ENCODE results near the gene WNT3A. TPM values are rescaled to one million over a fixed set of nuclear protein-coding genes. Genes with fewer than 3 reads are reported as not detected.
"Not testable (repeated sequence)": the region's sequence is repeated elsewhere in the genome, so short reads cannot be mapped to it uniquely, and the experiment has no call there.

The WNT3A gene, protein sequence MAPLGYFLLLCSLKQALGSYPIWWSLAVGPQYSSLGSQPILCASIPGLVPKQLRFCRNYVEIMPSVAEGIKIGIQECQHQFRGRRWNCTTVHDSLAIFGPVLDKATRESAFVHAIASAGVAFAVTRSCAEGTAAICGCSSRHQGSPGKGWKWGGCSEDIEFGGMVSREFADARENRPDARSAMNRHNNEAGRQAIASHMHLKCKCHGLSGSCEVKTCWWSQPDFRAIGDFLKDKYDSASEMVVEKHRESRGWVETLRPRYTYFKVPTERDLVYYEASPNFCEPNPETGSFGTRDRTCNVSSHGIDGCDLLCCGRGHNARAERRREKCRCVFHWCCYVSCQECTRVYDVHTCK
- total RNA-seq = not detected in 2 replicates

- intact Hi-C loops (cut with micrococcal nuclease) = no loop called here
These were observed at the start of gene WNT3A for GRCh38 chr1:228006786-228007048. WNT3A (plus strand) TSS chr1:228006998; CDS start chr1:228007129, 131 bp downstream.

- intact Hi-C loops (cut with micrococcal nuclease) = no loop called here
These were observed 48.0 kb upstream of the WNT3A start for GRCh38 chr1:227958617-227959324.

DNA sequence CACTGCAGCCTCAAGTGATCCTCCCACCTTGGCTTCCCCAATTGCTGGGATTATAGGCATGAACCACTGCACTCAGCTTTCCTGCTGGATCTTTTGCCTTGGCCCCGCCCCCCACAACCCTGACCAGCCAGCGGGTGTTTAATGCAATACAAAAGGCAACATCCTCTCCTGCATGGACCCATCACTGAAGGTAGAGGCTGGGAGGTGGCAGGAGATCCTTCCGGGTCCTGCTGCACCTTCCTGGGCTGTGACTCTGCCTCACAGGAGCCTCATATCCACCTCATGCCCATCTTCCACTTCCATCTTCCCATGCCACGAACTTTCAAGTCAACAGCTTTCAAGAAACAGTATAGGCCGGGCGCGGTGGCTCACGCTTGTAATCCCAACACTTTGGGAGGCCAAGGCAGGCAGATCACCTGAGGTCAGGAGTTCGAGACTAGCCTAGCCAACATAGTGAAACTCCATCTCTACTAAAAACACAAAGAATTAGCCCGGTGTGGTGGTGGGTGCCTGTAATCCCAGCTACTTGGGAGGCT is 47.4 kb upstream of the WNT3A start:
- intact Hi-C loops (cut with micrococcal nuclease) = no loop called here

- intact Hi-C loops (cut with micrococcal nuclease) = no loop called here
These were observed 44.9 kb upstream of the WNT3A start for GRCh38 chr1:227961651-227962466.

- intact Hi-C loops (cut with micrococcal nuclease) = not testable (repeated sequence)
These were observed 40.1 kb upstream of the WNT3A start for GRCh38 chr1:227966733-227967132.

DNA sequence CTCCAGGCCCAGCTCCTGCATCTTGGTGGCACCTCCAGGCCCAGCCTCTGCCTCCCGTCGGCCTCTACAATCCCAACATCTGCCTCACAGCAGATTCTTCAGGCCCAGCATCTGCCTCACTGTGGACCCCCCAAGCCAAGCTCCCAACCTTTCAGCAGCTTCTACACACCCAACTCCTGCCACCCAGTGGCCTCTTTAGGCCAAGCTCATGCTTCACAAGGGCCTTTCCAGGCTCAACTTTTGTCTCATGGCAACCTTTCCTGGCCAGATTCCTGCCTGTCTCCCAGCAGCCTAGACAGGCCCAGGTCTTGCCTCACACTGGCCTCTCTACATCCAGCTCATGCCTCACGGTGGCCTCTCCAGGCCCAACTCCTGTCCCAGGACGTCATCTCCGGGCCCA is 39.0 kb upstream of the WNT3A start:
- intact Hi-C loops (cut with micrococcal nuclease) = not testable (repeated sequence)

- intact Hi-C loops (cut with micrococcal nuclease) = not testable (repeated sequence)
These were observed 36.5 kb upstream of the WNT3A start for GRCh38 chr1:227970076-227970995.

- intact Hi-C loops (cut with micrococcal nuclease) = not testable (repeated sequence)
These were observed 35.6 kb upstream of the WNT3A start for GRCh38 chr1:227971216-227971615.

GRCh38 chr1:227971643-227972282 is 35.0 kb upstream of the WNT3A start:
- intact Hi-C loops (cut with micrococcal nuclease) = not testable (repeated sequence)

GRCh38 chr1:227972283-227972679 is 34.5 kb upstream of the WNT3A start:
- intact Hi-C loops (cut with micrococcal nuclease) = not testable (repeated sequence)

- intact Hi-C loops (cut with micrococcal nuclease) = not testable (repeated sequence)
These were observed 33.9 kb upstream of the WNT3A start for GRCh38 chr1:227972843-227973374.

DNA sequence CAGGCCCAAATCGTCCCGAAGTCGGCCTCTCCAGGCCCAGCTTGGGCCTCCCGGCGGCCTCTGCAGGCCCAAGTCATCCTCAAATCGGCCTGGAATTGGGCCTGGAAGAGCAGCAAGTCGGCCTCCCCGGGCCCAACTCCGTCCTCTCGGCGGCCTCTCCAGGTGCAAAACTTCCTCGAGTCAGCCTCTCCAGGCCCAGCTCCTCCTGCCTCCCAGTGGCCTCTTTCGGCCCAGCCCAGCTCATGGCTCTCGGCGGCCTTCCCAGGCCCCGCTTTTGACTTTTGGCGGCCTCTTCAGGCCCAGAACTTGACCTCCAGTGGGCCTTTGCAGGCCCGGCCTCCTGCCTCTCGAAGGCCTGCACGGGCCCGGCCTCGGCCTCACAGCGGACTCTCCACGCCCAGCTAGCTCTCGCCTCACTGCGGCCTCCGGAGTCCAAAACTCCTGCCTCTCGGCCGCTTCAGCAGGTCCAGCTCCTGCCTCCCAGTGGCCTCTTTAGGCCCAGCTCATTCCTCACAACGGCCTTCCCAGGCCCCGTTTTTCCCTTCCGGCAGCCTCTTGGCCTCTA is 33.0 kb upstream of the WNT3A start:
- intact Hi-C loops (cut with micrococcal nuclease) = not testable (repeated sequence)

DNA sequence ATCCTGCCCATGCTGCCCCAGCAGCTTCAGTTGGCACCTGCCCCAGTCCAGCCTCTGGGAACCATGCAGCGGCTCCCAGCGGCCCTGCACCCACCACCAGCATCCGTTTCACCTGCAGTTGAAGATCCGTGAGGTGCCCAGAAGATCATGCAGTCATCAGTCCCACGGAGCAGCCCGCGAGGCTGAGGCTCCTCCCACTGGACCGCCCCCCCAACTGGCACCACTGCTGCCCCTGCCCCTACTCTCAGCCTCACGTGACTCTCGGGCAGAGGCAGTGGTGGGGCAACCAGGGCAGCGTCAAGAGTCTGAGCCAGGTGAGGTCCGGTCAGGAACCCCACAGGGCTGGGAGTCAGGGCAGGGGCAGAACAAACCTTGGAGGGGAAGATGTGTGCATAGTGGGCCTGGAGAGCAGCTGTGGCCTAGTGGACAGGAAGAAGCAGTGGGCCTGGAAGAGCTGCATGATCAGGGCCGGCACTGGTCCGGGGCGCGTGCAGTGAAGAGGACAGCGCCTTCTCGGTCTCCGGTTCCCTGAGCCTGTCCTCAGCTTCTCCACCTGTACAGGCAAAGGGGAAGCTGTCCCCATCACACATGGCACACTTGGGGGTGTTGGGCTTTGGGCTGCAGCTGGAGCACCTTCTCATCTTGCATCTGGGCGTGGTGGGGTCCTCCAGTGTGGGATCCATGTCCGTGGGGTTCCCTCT is 31.1 kb upstream of the WNT3A start:
- intact Hi-C loops (cut with micrococcal nuclease) = not testable (repeated sequence)

- intact Hi-C loops (cut with micrococcal nuclease) = no loop called here
These were observed 19.6 kb upstream of the WNT3A start for GRCh38 chr1:227987181-227987580.

DNA sequence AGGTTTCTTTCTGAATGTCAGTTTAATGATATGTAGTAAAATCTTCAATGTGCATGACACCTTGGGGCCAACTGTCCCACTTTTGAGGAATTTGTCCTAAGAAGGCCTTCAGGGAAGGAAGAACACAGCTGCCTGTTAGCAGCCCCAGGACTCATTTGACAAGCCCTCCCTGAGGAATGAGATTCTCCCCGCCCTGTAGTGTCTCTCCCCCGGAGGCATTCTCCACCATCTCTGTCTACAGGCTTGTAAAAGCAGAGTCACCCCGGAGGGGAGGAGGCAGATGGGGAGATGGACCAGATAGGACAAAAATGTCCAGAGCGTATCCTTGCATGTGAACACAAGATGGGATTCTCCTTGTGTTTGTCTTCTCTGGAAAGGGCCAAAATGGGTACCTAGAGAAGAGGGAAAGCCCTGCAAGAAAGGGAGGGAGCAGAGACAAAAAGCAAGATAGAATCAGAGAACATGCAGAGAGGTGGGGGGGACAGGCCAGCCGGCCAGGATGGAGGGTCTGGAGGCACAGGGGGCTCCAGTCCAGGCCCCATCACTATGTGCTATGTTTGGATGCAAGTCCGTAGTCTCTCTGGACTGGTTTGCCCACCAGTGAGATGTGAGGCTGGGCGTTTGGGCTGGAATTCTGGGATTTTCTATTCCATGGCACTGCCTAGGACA is 12.0 kb upstream of the WNT3A start:
- intact Hi-C loops (cut with micrococcal nuclease) = no loop called here

- intact Hi-C loops (cut with micrococcal nuclease) = no loop called here
These were observed 10.4 kb upstream of the WNT3A start for GRCh38 chr1:227996187-227996950.

GRCh38 chr1:227998374-227999055 is 8.3 kb upstream of the WNT3A start:
- intact Hi-C loops (cut with micrococcal nuclease) = loop anchor here (1.0 kb wide), 1 partner anchor 168 kb away; no protein-coding TSS in a partner anchor
